Chondrocyte (in vitro differentiated cells): ENCODE results near the gene C2orf72. TPM values are rescaled to one million over a fixed set of nuclear protein-coding genes. Genes with fewer than 3 reads are reported as not detected.

Source experiments
- DNase-seq: peaks from one replicate; pipeline ENCODE4 v3.0.0; 2021; ENCODE audit warnings: mixed read lengths, low spot score
- H3K27ac Mint-ChIP-seq: one replicate; pipeline ENCODE4 v1.8.0; 2021; ENCODE audit warnings: mild to moderate bottlenecking, moderate library complexity, mixed read lengths; ENCODE audit not compliant: unreplicated experiment
- H3K27me3 Mint-ChIP-seq: 2 replicates; pipeline ENCODE4 v1.8.0; 2021; ENCODE audit warnings: low read depth, mixed read lengths
- H3K36me3 Mint-ChIP-seq: 2 replicates; pipeline ENCODE4 v1.8.0; 2021; ENCODE audit warnings: low read depth, mixed read lengths
- H3K4me1 Mint-ChIP-seq: 2 replicates; pipeline ENCODE4 v1.8.0; 2021; ENCODE audit warnings: low read depth, mild to moderate bottlenecking, mixed read lengths
- H3K4me3 Mint-ChIP-seq: one replicate; pipeline ENCODE4 v1.8.0; 2021; ENCODE audit warnings: mild to moderate bottlenecking, moderate library complexity, mixed read lengths; ENCODE audit not compliant: unreplicated experiment
- H3K9me3 Mint-ChIP-seq: 2 replicates; pipeline ENCODE4 v1.8.0; 2021; ENCODE audit warnings: low read depth, mixed read lengths
- long read RNA-seq: library from polyadenylated mRNA; stranded (forward); transcript quantifications from one replicate; pipeline ENCODE4 v2.0.0, GENCODE V29; 2021
- total RNA-seq: library from RNA; stranded (reverse); gene quantifications from 3 replicates; pipeline ENCODE4 v1.2.1, GENCODE V29; 2021
- TF ChIP-seq, protein P1 (sequence below): fragments of 200-600 bp; sonication (generic); IDR thresholded peaks from 2 replicates; pipeline ENCODE4 v1.5.0; 2021; ENCODE audit warnings: antibody characterized with exemption, mild to moderate bottlenecking, moderate library complexity

Gene C2orf72
- total RNA-seq, result 0.12 to 1.3 TPM (median 1.00 TPM) in 3 replicates
- long read RNA-seq, partial matches to known transcripts, result 0 of 2 reads
- long read RNA-seq, other reads (novel, unspliced or antisense), result 1 of 2 reads

DNA sequence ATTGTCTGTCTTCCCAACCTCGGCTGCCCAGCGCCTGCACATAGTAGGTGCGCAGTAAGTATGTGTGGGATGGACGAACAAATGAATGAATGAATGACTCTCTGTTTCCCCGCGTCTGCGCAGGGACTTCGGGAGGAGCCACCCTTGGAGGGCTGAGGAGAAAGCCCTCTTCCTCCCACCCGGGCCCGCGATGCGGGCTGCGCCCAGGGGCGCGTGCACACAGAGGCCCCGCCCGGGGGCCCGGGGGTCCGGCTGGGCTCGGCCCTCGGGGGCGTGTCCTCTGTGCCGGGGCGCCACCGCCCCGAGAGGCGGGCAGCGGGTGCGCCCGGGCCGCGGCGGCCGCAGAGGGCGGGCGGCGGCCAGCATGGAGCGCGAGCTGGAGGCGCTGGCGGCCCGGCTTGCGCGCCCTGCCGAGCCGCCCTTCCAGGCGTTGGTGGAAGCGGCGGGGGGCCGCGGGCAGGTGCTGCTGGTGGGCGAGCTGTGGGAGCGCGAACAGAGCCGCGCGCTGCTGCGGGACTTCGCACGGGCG is at the start of gene C2orf72:
Gene C2orf72, plus strand, starts transcription at position 322 of the 529 bp plus-strand sequence. Its CDS starts 43 bp downstream, at position 365.
- DNase-seq, result no peak
- H3K4me1 Mint-ChIP-seq, result no peaks in the 10 kb centered on the region
- H3K27ac Mint-ChIP-seq, result no peak within 1 kb of the TSS
- peaks cover 60% of the 10 kb centered on the region for H3K27me3 Mint-ChIP-seq
- TF ChIP-seq, protein P1, sequence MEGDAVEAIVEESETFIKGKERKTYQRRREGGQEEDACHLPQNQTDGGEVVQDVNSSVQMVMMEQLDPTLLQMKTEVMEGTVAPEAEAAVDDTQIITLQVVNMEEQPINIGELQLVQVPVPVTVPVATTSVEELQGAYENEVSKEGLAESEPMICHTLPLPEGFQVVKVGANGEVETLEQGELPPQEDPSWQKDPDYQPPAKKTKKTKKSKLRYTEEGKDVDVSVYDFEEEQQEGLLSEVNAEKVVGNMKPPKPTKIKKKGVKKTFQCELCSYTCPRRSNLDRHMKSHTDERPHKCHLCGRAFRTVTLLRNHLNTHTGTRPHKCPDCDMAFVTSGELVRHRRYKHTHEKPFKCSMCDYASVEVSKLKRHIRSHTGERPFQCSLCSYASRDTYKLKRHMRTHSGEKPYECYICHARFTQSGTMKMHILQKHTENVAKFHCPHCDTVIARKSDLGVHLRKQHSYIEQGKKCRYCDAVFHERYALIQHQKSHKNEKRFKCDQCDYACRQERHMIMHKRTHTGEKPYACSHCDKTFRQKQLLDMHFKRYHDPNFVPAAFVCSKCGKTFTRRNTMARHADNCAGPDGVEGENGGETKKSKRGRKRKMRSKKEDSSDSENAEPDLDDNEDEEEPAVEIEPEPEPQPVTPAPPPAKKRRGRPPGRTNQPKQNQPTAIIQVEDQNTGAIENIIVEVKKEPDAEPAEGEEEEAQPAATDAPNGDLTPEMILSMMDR, result no peak
- no peaks in the 10 kb centered on the region for H3K9me3 Mint-ChIP-seq
- peak within 1 kb of the TSS; percentile 56 for H3K4me3 Mint-ChIP-seq
- peaks cover 3% of the 10 kb centered on the region for H3K36me3 Mint-ChIP-seq

DNA sequence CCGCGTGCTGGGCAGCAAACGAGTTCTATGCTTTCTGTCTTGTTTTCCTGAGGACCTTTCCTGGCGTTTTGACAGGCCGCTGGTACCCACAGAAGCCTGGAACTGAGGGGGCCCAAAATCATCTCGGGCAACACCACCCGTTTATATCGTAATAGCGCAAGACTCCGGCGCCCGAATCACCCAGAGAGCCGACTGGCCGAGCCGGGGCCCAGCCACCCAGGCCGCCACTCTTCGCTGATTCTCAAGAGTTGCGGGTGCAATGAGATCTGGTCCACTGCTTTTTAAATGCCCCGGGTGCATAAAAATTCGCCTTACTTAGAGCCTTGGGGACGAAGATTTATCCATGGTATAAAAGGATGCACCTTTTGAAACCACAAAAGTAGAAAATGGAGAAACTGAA is 47.6 kb upstream of the C2orf72 start:
- Mint-ChIP-seq H3K36me3 (no peaks in the 10 kb centered on the region), H3K9me3 (no peaks in the 10 kb centered on the region), H3K4me1 (peaks cover 4% of the 10 kb centered on the region), H3K27me3 (peaks cover 6% of the 10 kb centered on the region), H3K4me3 (no peak overlapping the region), H3K27ac (no peak overlapping the region)
- TF ChIP-seq, protein P1, result no peak
- no peak for DNase-seq

DNA sequence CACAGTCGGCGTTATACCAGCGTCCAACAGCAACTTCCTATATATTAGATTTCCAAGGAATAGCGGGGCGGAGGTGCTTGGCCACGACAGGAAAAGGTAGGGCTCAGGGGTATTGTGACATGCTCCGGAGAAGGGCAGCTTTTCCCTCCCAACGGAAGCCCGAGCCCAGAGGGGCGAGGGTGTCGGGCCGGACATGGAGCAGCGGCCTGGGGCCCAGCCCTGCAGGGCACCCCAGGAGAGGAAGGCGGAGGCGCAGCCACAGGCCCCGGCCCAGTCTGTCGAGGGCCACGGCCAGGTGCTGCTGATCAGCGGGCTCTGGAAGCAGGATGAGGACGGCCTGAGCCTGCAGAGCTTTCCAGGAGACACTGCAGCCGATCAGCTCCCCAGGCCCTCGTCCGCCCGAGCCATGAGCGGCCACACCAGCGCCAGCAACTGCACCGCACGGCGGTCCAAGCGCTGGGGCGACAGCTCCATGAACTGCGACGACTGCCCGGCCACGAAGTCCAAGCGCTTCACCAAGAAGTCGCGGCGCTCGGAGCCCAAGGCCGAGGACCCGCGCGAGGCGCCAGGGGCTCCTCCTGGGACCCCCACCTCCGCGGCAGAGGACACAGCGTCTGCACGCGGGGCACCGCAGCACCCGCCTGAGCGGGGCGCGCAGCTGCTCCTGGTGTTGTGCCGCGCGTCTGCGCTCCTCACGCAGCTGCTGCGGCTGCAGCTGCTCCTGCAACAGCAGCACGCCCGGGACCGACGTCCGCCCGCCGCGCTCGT is 47.0 kb upstream of the C2orf72 start:
- H3K4me3 Mint-ChIP-seq, result no peak overlapping the region
- H3K4me1 Mint-ChIP-seq, result peaks cover 4% of the 10 kb centered on the region
- no peaks in the 10 kb centered on the region for H3K36me3 Mint-ChIP-seq
- H3K27ac Mint-ChIP-seq, result no peak overlapping the region
- no peaks in the 10 kb centered on the region for H3K9me3 Mint-ChIP-seq
- peaks cover 9% of the 10 kb centered on the region for H3K27me3 Mint-ChIP-seq
- DNase-seq, result no peak
- TF ChIP-seq, protein P1, result no peak

DNA sequence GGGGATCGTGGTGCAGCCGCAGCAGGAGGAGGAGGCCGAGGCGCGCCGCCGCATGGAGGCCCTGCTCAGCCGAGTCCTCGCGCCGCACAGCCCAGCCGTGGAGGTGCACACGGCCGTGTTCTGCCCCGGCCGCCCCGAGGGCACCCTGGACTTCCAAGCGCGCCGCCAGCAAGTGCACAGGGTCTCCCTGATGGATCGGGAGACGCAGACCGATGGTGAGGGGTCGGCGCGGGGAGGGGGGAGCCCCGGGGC is 46.5 kb upstream of the C2orf72 start:
- Mint-ChIP-seq H3K9me3 (no peaks in the 10 kb centered on the region), H3K27me3 (peaks cover 12% of the 10 kb centered on the region), H3K27ac (no peak overlapping the region), H3K4me1 (peaks cover 4% of the 10 kb centered on the region), H3K36me3 (no peaks in the 10 kb centered on the region), H3K4me3 (no peak overlapping the region)
- TF ChIP-seq, protein P1, result no peak
- DNase-seq, result no peak

DNA sequence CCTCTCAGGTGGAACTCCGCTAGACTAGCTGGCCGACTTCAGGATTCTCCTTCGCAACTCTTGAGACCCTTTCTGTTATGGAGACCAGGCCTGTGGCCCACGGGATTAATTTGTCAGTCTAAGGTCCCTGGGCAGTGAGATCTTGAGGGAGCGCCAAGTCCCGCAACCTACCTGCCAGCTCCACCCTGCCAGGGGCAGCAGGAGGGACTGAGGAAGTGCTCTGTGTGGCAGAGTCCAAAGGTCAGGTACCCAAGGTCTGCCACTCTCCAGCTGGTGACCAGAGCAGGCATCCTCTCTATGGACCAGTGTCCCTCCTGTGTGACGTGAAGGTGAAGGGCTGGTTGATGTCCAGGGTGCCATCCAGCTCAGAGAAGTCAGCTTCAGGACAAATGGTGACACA is 45.7 kb upstream of the C2orf72 start:
- no peak for DNase-seq
- H3K36me3 Mint-ChIP-seq, result no peaks in the 10 kb centered on the region
- no peak overlapping the region for H3K27ac Mint-ChIP-seq
- H3K4me1 Mint-ChIP-seq, result peaks cover 4% of the 10 kb centered on the region
- H3K27me3 Mint-ChIP-seq, result peaks cover 10% of the 10 kb centered on the region
- H3K9me3 Mint-ChIP-seq, result no peaks in the 10 kb centered on the region
- TF ChIP-seq, protein P1, result no peak
- H3K4me3 Mint-ChIP-seq, result no peak overlapping the region
